ENCODE data around the gene SAA2. TPM values are rescaled to one million over a fixed set of nuclear protein-coding genes. Genes with fewer than 3 reads are reported as not detected.

Gene SAA2
- total and polyA plus RNA-seq, 9 donors, result 0.10 to 14.7 (median 1.2) TPM; not detected in 4

DNA sequence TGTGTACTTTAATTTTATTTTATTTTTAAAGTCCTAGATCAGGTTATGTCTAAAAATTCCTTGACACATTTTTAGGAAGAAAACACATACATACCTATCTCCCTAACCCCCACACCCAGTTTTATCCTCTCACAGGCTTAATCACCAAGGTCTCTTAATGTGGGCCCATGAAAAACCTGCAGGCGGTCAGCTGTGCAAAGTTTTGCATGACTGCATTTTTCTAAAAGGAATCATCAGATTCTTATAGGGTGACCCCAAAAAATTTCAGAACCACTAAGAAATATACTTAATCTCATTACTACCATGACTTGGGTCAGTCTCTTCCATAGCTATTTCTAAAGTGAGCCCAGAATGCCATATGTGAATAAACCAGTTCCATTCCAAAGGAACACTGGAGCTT, 37.4 kb upstream of the SAA2 start:
- Histone ChIP-seq H3K27ac (no peak overlapping the region), H3K36me3 (no peaks in the 10 kb centered on the region), H3K4me1 (ENCODE audit: insufficient read depth) (no peaks in the 10 kb centered on the region), H3K9me3 (no peaks in the 10 kb centered on the region), H3K27me3 (no peaks in the 10 kb centered on the region), H3K4me3 (no peak overlapping the region)
- intact Hi-C loops (cut with DNase I), result no loop called here
- TF ChIP-seq POLR2A (IDR thresholded peaks at IDR 0.05) (no peak), EP300 (IDR thresholded peaks at IDR 0.05) (no peak)
- TF ChIP-seq, protein P1, sequence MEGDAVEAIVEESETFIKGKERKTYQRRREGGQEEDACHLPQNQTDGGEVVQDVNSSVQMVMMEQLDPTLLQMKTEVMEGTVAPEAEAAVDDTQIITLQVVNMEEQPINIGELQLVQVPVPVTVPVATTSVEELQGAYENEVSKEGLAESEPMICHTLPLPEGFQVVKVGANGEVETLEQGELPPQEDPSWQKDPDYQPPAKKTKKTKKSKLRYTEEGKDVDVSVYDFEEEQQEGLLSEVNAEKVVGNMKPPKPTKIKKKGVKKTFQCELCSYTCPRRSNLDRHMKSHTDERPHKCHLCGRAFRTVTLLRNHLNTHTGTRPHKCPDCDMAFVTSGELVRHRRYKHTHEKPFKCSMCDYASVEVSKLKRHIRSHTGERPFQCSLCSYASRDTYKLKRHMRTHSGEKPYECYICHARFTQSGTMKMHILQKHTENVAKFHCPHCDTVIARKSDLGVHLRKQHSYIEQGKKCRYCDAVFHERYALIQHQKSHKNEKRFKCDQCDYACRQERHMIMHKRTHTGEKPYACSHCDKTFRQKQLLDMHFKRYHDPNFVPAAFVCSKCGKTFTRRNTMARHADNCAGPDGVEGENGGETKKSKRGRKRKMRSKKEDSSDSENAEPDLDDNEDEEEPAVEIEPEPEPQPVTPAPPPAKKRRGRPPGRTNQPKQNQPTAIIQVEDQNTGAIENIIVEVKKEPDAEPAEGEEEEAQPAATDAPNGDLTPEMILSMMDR (IDR thresholded peaks at IDR 0.05), result no peak
- WGBS, 3 donors, result 89 to 94% (median 91%) methylated on average over 1 of the region's 1 CpG
- no peak for DNase-seq

DNA sequence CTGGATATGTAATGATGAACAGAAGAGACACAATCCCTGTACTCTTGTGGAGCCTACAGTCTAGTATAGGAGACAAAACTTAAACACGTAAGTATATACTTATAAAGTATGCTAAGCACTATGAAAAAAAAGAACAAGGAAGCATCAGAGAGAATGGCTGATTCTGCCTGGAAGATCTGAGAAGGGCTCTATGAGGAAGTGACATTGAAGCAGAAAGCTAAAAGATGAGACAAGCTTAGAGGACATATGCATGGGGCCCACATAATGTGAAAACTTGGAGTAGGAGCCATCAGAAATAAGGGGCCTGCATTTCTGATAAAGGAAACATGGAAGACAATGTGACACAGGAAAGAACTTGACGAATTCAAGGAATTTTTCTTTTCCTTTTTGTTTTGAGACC, 34.2 kb upstream of the SAA2 start:
- H3K27ac ChIP-seq, result no peak overlapping the region
- no peaks in the 10 kb centered on the region for H3K9me3 ChIP-seq
- no peaks in the 10 kb centered on the region for H3K4me1 ChIP-seq (ENCODE audit: insufficient read depth)
- intact Hi-C loops (cut with DNase I), result no loop called here
- no peak overlapping the region for H3K4me3 ChIP-seq
- TF ChIP-seq EP300 (IDR thresholded peaks at IDR 0.05) (no peak), POLR2A (IDR thresholded peaks at IDR 0.05) (no peak)
- TF ChIP-seq, protein P1 (IDR thresholded peaks at IDR 0.05), result no peak
- H3K36me3 ChIP-seq, result no peaks in the 10 kb centered on the region
- no peak for DNase-seq
- H3K27me3 ChIP-seq, result no peaks in the 10 kb centered on the region
- whole genome bisulfite sequencing, 3 donors, result 96 to 97% (median 97%) methylated on average over 2 of the region's 2 CpGs

DNA sequence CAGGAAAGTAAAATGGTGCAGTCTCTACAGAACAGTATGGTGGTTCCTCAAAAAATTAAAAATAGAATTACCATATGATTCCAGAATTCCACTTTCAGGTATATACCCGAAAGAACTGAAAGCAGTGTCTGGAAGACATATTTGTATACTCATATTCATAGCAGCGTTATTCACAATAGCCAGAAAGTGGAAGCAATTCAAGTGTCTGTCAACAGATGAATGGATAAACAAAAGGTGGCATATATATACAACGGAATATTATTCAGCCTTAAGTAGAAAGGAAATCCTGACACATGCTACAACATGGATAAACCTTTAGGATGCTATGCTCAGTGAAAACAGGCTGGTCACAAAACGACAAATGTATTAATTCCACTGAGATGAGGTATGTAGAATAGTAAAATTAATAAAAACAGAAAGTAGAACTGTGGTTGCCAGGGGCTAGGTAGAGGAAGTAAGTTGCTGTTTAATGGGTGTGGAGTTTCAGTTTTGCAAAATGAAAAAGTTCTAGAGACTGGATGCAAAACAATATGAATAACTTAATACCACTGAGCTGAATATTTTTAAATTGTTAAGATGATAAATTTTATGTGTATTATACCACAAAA, 32.1 kb upstream of the SAA2 start:
- no peak for DNase-seq
- H3K27me3 ChIP-seq, result no peaks in the 10 kb centered on the region
- H3K4me3 ChIP-seq, result no peak overlapping the region
- H3K36me3 ChIP-seq, result no peaks in the 10 kb centered on the region
- intact Hi-C loops (cut with DNase I), result no loop called here
- H3K4me1 ChIP-seq (ENCODE audit: insufficient read depth), result no peaks in the 10 kb centered on the region
- TF ChIP-seq EP300 (IDR thresholded peaks at IDR 0.05) (no peak), POLR2A (IDR thresholded peaks at IDR 0.05) (no peak)
- TF ChIP-seq, protein P1 (IDR thresholded peaks at IDR 0.05), result no peak
- H3K27ac ChIP-seq, result no peak overlapping the region
- H3K9me3 ChIP-seq, result no peaks in the 10 kb centered on the region
- WGBS, 3 donors, result 89 to 92% (median 89%) methylated on average over 4 of the region's 4 CpGs

DNA sequence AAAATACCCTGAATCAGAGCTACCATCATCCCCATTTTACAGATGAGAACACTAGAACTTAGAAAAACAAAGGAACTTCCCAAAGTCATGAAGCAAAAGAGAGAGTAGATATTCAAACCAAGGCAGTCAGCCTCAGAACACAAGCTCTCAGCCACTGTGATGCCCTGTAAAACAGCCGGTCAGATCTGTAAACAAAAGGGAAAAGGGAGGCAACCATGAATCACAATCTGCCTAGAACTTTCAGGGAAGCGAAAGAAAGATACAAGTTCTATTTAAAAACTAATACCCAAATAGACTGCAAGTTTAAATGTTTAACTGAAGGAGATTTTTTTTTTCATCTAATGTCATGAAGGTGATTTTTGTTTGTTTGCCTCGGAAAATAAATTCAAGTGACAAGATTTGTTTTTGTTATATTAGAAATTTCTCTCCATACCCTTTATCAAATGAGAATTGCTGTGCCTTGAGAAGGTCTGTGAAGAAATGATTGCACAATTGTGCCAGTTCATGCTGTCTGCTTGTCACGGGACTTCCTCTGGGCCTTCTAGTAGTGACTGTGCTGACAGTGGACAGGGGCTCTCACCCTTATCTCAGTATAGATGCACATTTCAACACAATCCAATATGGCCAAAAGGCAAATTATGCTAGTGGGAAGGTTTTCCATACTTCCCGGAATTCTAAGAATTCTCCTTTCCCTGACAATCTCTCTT, 29.2 kb upstream of the SAA2 start:
- intact Hi-C loops (cut with DNase I), result no loop called here
- WGBS, 3 donors, result 51 to 61% (median 52%) methylated on average over 5 of the region's 5 CpGs
- no peak for DNase-seq

More for the DNA sequence above, 29.2 kb upstream of the SAA2 start:
- no peaks in the 10 kb centered on the region for H3K36me3 ChIP-seq
- H3K27me3 ChIP-seq, result no peaks in the 10 kb centered on the region
- H3K4me1 ChIP-seq (ENCODE audit: insufficient read depth), result no peaks in the 10 kb centered on the region
- no peak overlapping the region for H3K27ac ChIP-seq
- no peak overlapping the region for H3K4me3 ChIP-seq
- TF ChIP-seq, protein P1 (IDR thresholded peaks at IDR 0.05), result no peak
- TF ChIP-seq POLR2A (IDR thresholded peaks at IDR 0.05), result no peak
- TF ChIP-seq EP300 (IDR thresholded peaks at IDR 0.05), result no peak
- no peaks in the 10 kb centered on the region for H3K9me3 ChIP-seq

All from ovary (tissue), 9 donors.